ENCODE measurements around the gene ERBB4.

Gene ERBB4

GRCh38 chr2:212114489-212114888 is 424.1 kb downstream of the ERBB4 start:
- no peaks in the 10 kb centered on the region for H3K4me1 ChIP-seq (ENCODE audit: control insufficient read depth in 1 of 2, insufficient read depth in 1 of 2, low read depth in 1 of 2, low read length in 1 of 2)
- H3K36me3 ChIP-seq: no peaks in the 10 kb centered on the region
- TF ChIP-seq CTCF (IDR thresholded peaks at IDR 0.05): no peak
- no peaks in the 10 kb centered on the region for H3K27me3 ChIP-seq
- no peak overlapping the region for H3K4me3 ChIP-seq (ENCODE audit: low read depth in 1 of 2, low read length in 1 of 2)
- no peak overlapping the region for H3K27ac ChIP-seq
- no peaks in the 10 kb centered on the region for H3K9me3 ChIP-seq

GRCh38 chr2:212112401-212112800 is 426.2 kb downstream of the ERBB4 start:
- TF ChIP-seq CTCF (IDR thresholded peaks at IDR 0.05): no peak
- no peaks in the 10 kb centered on the region for H3K9me3 ChIP-seq
- H3K4me1 ChIP-seq (ENCODE audit: control insufficient read depth in 1 of 2, insufficient read depth in 1 of 2, low read depth in 1 of 2, low read length in 1 of 2): no peaks in the 10 kb centered on the region
- no peaks in the 10 kb centered on the region for H3K36me3 ChIP-seq
- no peak overlapping the region for H3K27ac ChIP-seq
- H3K4me3 ChIP-seq (ENCODE audit: low read depth in 1 of 2, low read length in 1 of 2): no peak overlapping the region
- H3K27me3 ChIP-seq: no peaks in the 10 kb centered on the region

GRCh38 chr2:212109792-212110680 is 428.6 kb downstream of the ERBB4 start:
- H3K27me3 ChIP-seq: no peaks in the 10 kb centered on the region
- TF ChIP-seq CTCF (IDR thresholded peaks at IDR 0.05): no peak
- H3K36me3 ChIP-seq: no peaks in the 10 kb centered on the region
- H3K27ac ChIP-seq: no peak overlapping the region
- H3K4me1 ChIP-seq (ENCODE audit: control insufficient read depth in 1 of 2, insufficient read depth in 1 of 2, low read depth in 1 of 2, low read length in 1 of 2): no peaks in the 10 kb centered on the region
- H3K9me3 ChIP-seq: no peaks in the 10 kb centered on the region
- H3K4me3 ChIP-seq (ENCODE audit: low read depth in 1 of 2, low read length in 1 of 2): no peak overlapping the region

GRCh38 chr2:212109217-212109616 is 429.4 kb downstream of the ERBB4 start:
- Histone ChIP-seq H3K27ac (no peak overlapping the region), H3K36me3 (no peaks in the 10 kb centered on the region)
- no peak for TF ChIP-seq CTCF (IDR thresholded peaks at IDR 0.05)

GRCh38 chr2:212107989-212108388 is 430.6 kb downstream of the ERBB4 start:
- Histone ChIP-seq H3K36me3 (no peaks in the 10 kb centered on the region), H3K4me3 (ENCODE audit: low read depth in 1 of 2, low read length in 1 of 2) (no peak overlapping the region), H3K27me3 (no peaks in the 10 kb centered on the region), H3K9me3 (no peaks in the 10 kb centered on the region), H3K27ac (no peak overlapping the region), H3K4me1 (ENCODE audit: control insufficient read depth in 1 of 2, insufficient read depth in 1 of 2, low read depth in 1 of 2, low read length in 1 of 2) (no peaks in the 10 kb centered on the region)
- TF ChIP-seq CTCF (IDR thresholded peaks at IDR 0.05): no peak

More at GRCh38 chr2:212109217-212109616, 429.4 kb downstream of the ERBB4 start:
- H3K4me1 ChIP-seq (ENCODE audit: control insufficient read depth in 1 of 2, insufficient read depth in 1 of 2, low read depth in 1 of 2, low read length in 1 of 2): no peaks in the 10 kb centered on the region
- H3K27me3 ChIP-seq: no peaks in the 10 kb centered on the region
- H3K4me3 ChIP-seq (ENCODE audit: low read depth in 1 of 2, low read length in 1 of 2): no peak overlapping the region
- no peaks in the 10 kb centered on the region for H3K9me3 ChIP-seq
